CD4-positive, alpha-beta T cell (primary cell): ENCODE measurements around the gene RYR3. TPM values are rescaled to one million over a fixed set of nuclear protein-coding genes. Genes with fewer than 3 reads are reported as not detected.

ENCODE experiments used
- ATAC-seq: fragments of 200-7000 bp; cut with Tn5 transposase; one replicate; pipeline ENCODE4 v1.10.0; 2022; ENCODE audit warnings: mild to moderate bottlenecking; ENCODE audit not compliant: poor library complexity
- CTCF ChIA-PET: fragments of 350-600 bp; sonication (Branson Sonifier 250); formaldehyde crosslinking; loops from one replicate; lab custom pipeline; 2021; ENCODE audit warnings: antibody characterized with exemption, inconsistent platforms; lab: Charles Lee
- POLR2A ChIA-PET: fragments of 350-600 bp; sonication (Branson Sonifier 250); formaldehyde crosslinking; loops from one replicate; lab custom pipeline; 2021; ENCODE audit warnings: antibody characterized with exemption, inconsistent platforms; lab: Charles Lee
- DNase-seq, 14 experiments: peaks; one replicate each; pipeline ENCODE4 v3.0.0-alpha.2; 2013 to 2020; ENCODE audit warnings: mixed read lengths in 2 of 14
- H3K27ac ChIP-seq, 2 donors: one replicate each; pipeline versions ENCODE4 v1.5.1 to v1.7.0; 2013; ENCODE audit warnings: low read length in 2 of 2, low read depth in 1 of 2, mild to moderate bottlenecking in 1 of 2
- H3K27me3 ChIP-seq, 2 experiments: 1 replicate in 1 of 2; 2 replicates in 1 of 2; pipeline versions ENCODE4 v1.6.1 to v1.7.0; 2013; ENCODE audit warnings: low read length in 2 of 2, control low read depth in 1 of 2, mild to moderate bottlenecking in 1 of 2, moderate library complexity in 1 of 2; ENCODE audit not compliant: insufficient read depth in 2 of 2, control insufficient read depth in 1 of 2
- H3K36me3 ChIP-seq: one replicate; pipeline ENCODE4 v1.6.1; 2013; ENCODE audit warnings: low read length, control low read depth; ENCODE audit not compliant: insufficient read depth
- H3K4me1 ChIP-seq: one replicate; pipeline ENCODE4 v1.6.1; 2013; ENCODE audit warnings: low read length, control low read depth; ENCODE audit not compliant: insufficient read depth
- H3K4me3 ChIP-seq: one replicate; pipeline ENCODE4 v1.5.1; 2013; ENCODE audit warnings: mild to moderate bottlenecking, low read length, moderate library complexity
- H3K9me3 ChIP-seq, 2 experiments: 1 replicate in 1 of 2; 2 replicates in 1 of 2; pipeline versions ENCODE4 v1.6.1 to v1.7.0; 2013; ENCODE audit warnings: low read length in 2 of 2, mild to moderate bottlenecking in 2 of 2, control low read depth in 1 of 2, moderate library complexity in 1 of 2; ENCODE audit not compliant: control insufficient read depth in 1 of 2, insufficient read depth in 1 of 2
- H3K27ac Mint-ChIP-seq: one replicate; pipeline ENCODE4 v1.8.0; 2020; ENCODE audit warnings: mixed read lengths
- H3K27me3 Mint-ChIP-seq: one replicate; pipeline ENCODE4 v1.8.0; 2021; ENCODE audit warnings: mixed read lengths
- H3K36me3 Mint-ChIP-seq: one replicate; pipeline ENCODE4 v1.8.0; 2021; ENCODE audit warnings: low read depth, mixed read lengths
- H3K4me1 Mint-ChIP-seq: one replicate; pipeline ENCODE4 v1.8.0; 2021; ENCODE audit warnings: low read depth, mixed read lengths
- H3K4me3 Mint-ChIP-seq: one replicate; pipeline ENCODE4 v1.8.0; 2020; ENCODE audit warnings: mild to moderate bottlenecking, mixed read lengths
- H3K9me3 Mint-ChIP-seq: one replicate; pipeline ENCODE4 v1.8.0; 2020; ENCODE audit warnings: mixed read lengths
- CTCF ChIP-seq: fragments of 200-600 bp; IDR thresholded peaks from one replicate; pipeline ENCODE4 v1.8.0; 2022; ENCODE audit warnings: antibody characterized with exemption, mild to moderate bottlenecking
- intact Hi-C, 2 experiments: fragments of 100-400 bp; cut with DNase I in 1 of 2; cut with micrococcal nuclease in 1 of 2; formaldehyde crosslinking; loops; one replicate each; pipeline versions ENCODE4 v1.15.1 to v1.9.0; 2023 to 2025; cut with DNase I, micrococcal nuclease
- total RNA-seq, 174 experiments: library from RNA in 2 of 174; stranded (reverse) in 2 of 174; gene quantifications; one replicate each; pipeline ENCODE4 v1.2.3 and lab custom pipeline; 2021 to 2026

The RYR3 gene
- total RNA-seq, 2 experiments from 2014 or later: not detected

DNA sequence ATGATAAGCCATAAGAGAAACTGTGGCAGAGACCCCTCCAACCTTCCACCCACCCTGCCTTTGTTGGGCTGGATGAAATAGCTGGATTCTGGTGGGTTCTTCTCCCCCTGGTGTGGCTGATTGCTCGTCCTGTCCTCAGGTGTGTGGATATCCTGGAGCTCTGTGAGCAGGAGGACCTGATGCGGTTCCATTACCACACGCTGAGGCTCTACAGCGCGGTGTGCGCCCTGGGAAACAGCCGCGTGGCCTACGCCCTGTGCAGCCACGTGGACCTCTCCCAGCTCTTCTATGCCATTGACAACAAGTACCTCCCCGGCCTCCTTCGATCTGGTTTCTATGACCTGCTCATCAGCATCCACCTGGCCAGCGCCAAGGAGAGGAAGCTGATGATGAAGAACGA, 351.2 kb downstream of the RYR3 start:
- Mint-ChIP-seq H3K4me3 (no peak overlapping the region), H3K27me3 (peaks cover 19% of the 10 kb centered on the region), H3K27ac (no peak overlapping the region), H3K4me1 (no peaks in the 10 kb centered on the region), H3K36me3 (no peaks in the 10 kb centered on the region), H3K9me3 (no peaks in the 10 kb centered on the region)
- H3K4me1 ChIP-seq: no peaks in the 10 kb centered on the region
- no peak overlapping the region for H3K27ac ChIP-seq
- peaks cover 0 to 6% of the 10 kb centered on the region in 2 experiments for H3K9me3 ChIP-seq
- no peaks in the 10 kb centered on the region for H3K27me3 ChIP-seq
- no peak for TF ChIP-seq CTCF
- H3K36me3 ChIP-seq: no peaks in the 10 kb centered on the region
- intact Hi-C loops: no loop called here
- ATAC-seq (no peak), DNase-seq (no peak)
- H3K4me3 ChIP-seq: no peak overlapping the region
- CTCF ChIA-PET: no interaction called here
- POLR2A ChIA-PET: no interaction called here

GRCh38 chr15:33664947-33665346, 354.2 kb downstream of the RYR3 start:
- no peak for TF ChIP-seq CTCF
- intact Hi-C loops: no loop called here
- no peaks in the 10 kb centered on the region for H3K9me3 Mint-ChIP-seq
- H3K36me3 Mint-ChIP-seq: no peaks in the 10 kb centered on the region
- H3K4me3 ChIP-seq: no peak overlapping the region
- ChIA-PET CTCF (no interaction called here), POLR2A (no interaction called here)
- H3K9me3 ChIP-seq: peaks cover 0 to 5% of the 10 kb centered on the region in 2 experiments
- H3K27me3 Mint-ChIP-seq: peaks cover 19% of the 10 kb centered on the region
- no peak overlapping the region for H3K27ac ChIP-seq
- H3K4me1 ChIP-seq: no peaks in the 10 kb centered on the region
- H3K27me3 ChIP-seq: no peaks in the 10 kb centered on the region
- H3K27ac Mint-ChIP-seq: no peak overlapping the region
- ATAC-seq: no peak
- H3K4me3 Mint-ChIP-seq: no peak overlapping the region
- H3K4me1 Mint-ChIP-seq: no peaks in the 10 kb centered on the region
- H3K36me3 ChIP-seq: no peaks in the 10 kb centered on the region
- no peak for DNase-seq

GRCh38 chr15:33670567-33670966, 359.8 kb downstream of the RYR3 start:
- intact Hi-C loops: no loop called here
- H3K4me3 ChIP-seq: no peak overlapping the region
- H3K4me3 Mint-ChIP-seq: no peak overlapping the region
- H3K27me3 Mint-ChIP-seq: peaks cover 28% of the 10 kb centered on the region
- no peaks in the 10 kb centered on the region for H3K4me1 Mint-ChIP-seq
- no peaks in the 10 kb centered on the region for H3K36me3 Mint-ChIP-seq
- peaks cover 3 to 9% of the 10 kb centered on the region in 2 experiments for H3K27me3 ChIP-seq
- POLR2A ChIA-PET: no interaction called here
- peaks cover 0 to 8% of the 10 kb centered on the region in 2 experiments for H3K9me3 ChIP-seq
- no peak overlapping the region for H3K27ac ChIP-seq
- no peaks in the 10 kb centered on the region for H3K36me3 ChIP-seq
- no peak for ATAC-seq
- CTCF ChIA-PET: no interaction called here
- DNase-seq: no peak
- H3K4me1 ChIP-seq: no peaks in the 10 kb centered on the region
- TF ChIP-seq CTCF: no peak
- no peaks in the 10 kb centered on the region for H3K9me3 Mint-ChIP-seq
- H3K27ac Mint-ChIP-seq: no peak overlapping the region
